ENCODE results near the gene CMTM8. TPM values are rescaled to one million over a fixed set of nuclear protein-coding genes. Genes with fewer than 3 reads are reported as not detected.

Gene CMTM8
- total and polyA plus RNA-seq, 2 of the 8 experiments (the other 6 are each of a cell fraction or from before 2014, with no cell fraction given) = 10.5 to 22.4 TPM

GRCh38 chr3:32401126-32401525 is 162.6 kb downstream of the CMTM8 start (continued):
- TF ChIP-seq CHD7 (IDR thresholded peaks at IDR 0.05; ENCODE audit: insufficient replicate concordance, low read length) (no peak), EZH2 (IDR thresholded peaks at IDR 0.05; ENCODE audit: low read depth, low read length, severe bottlenecking) (no peak), RBBP5 (IDR thresholded peaks at IDR 0.05; ENCODE audit: borderline replicate concordance, low read depth, low read length) (no peak), ZNF274 (IDR thresholded peaks at IDR 0.05; ENCODE audit: borderline replicate concordance, extremely low read depth, low read length) (no peak), POLR2AphosphoS5 (IDR thresholded peaks at IDR 0.05; ENCODE audit: low read depth, low read length) (no peak), RFX5 (IDR thresholded peaks at IDR 0.05; ENCODE audit: borderline replicate concordance, low read depth, low read length) (no peak), MAX (IDR thresholded peaks at IDR 0.05) (no peak), GABPA (IDR thresholded peaks at IDR 0.05; ENCODE audit: borderline replicate concordance, insufficient read depth, low read length) (no peak)
